ENCODE data around the gene TSFM.

The TSFM gene

GRCh38 chr12:57781801-57782200 lies 786 bp upstream of the TSFM start:
- H3K4me3 ChIP-seq (ENCODE audit: low read depth, low read length) = no peak overlapping the region
- DNase-seq (ENCODE audit: low read depth) = no peak
- no peak for TF ChIP-seq CTCF (IDR thresholded peaks at IDR 0.05; ENCODE audit: low read depth, low read length, missing control alignments)

GRCh38 chr12:57782243-57782607 lies 362 bp upstream of the TSFM start:
- TF ChIP-seq CTCF (IDR thresholded peaks at IDR 0.05; ENCODE audit: low read depth, low read length, missing control alignments) = no peak
- no peak overlapping the region for H3K4me3 ChIP-seq (ENCODE audit: low read depth, low read length)
- no peak for DNase-seq (ENCODE audit: low read depth)

GRCh38 chr12:57783466-57783801 lies 847 bp downstream of the TSFM start:
- TF ChIP-seq CTCF (IDR thresholded peaks at IDR 0.05; ENCODE audit: low read depth, low read length, missing control alignments) = no peak
- peak overlapping the region; percentile 97 for H3K4me3 ChIP-seq (ENCODE audit: low read depth, low read length)
- no peak for DNase-seq (ENCODE audit: low read depth)

GRCh38 chr12:57783861-57784260 lies 1.3 kb downstream of the TSFM start:
- DNase-seq (ENCODE audit: low read depth) = no peak
- no peak overlapping the region; the same call in 1 of the 2 replicates for H3K4me3 ChIP-seq (ENCODE audit: low read depth, low read length)
- TF ChIP-seq CTCF (IDR thresholded peaks at IDR 0.05; ENCODE audit: low read depth, low read length, missing control alignments) = no peak

GRCh38 chr12:57793920-57794319 lies 11.3 kb downstream of the TSFM start:
- no peak overlapping the region for H3K4me3 ChIP-seq (ENCODE audit: low read depth, low read length)
- DNase-seq (ENCODE audit: low read depth) = no peak
- TF ChIP-seq CTCF (IDR thresholded peaks at IDR 0.05; ENCODE audit: low read depth, low read length, missing control alignments) = no peak

- no peak for DNase-seq (ENCODE audit: low read depth)
- TF ChIP-seq CTCF (IDR thresholded peaks at IDR 0.05; ENCODE audit: low read depth, low read length, missing control alignments) = no peak
- H3K4me3 ChIP-seq (ENCODE audit: low read depth, low read length) = no peak overlapping the region
Measured at GRCh38 chr12:57795354-57795753, 12.8 kb downstream of the TSFM start.

GRCh38 chr12:57796996-57797395 lies 14.4 kb downstream of the TSFM start:
- DNase-seq (ENCODE audit: low read depth) = no peak
- no peak overlapping the region for H3K4me3 ChIP-seq (ENCODE audit: low read depth, low read length)
- no peak for TF ChIP-seq CTCF (IDR thresholded peaks at IDR 0.05; ENCODE audit: low read depth, low read length, missing control alignments)
